ENCODE data around the gene C1orf105. TPM values are rescaled to one million over a fixed set of nuclear protein-coding genes. Genes with fewer than 3 reads are reported as not detected.

Gene C1orf105
- total and polyA plus RNA-seq, 2 donors from 2014 or later, result not detected

- no peaks in the 10 kb centered on the region for H3K9me3 ChIP-seq (ENCODE audit: control insufficient read depth in 2 of 3, insufficient read depth in 1 of 3, low read length in 3 of 3)
- no peaks in the 10 kb centered on the region for H3K27me3 ChIP-seq (ENCODE audit: control insufficient read depth, insufficient read depth, low read length)
- H3K9ac ChIP-seq (ENCODE audit: low read length in 3 of 3), result no peak overlapping the region
- no peak for TF ChIP-seq CTCF (IDR thresholded peaks at IDR 0.05; ENCODE audit: borderline replicate concordance, extremely low read depth, insufficient read depth)
- H3K36me3 ChIP-seq (ENCODE audit: control insufficient read depth in 2 of 3, insufficient read depth in 3 of 3, low read length in 3 of 3), result no peaks in the 10 kb centered on the region
- peaks cover 10 to 23% (median 14%) of the 10 kb centered on the region in 3 donors for H3K4me1 ChIP-seq (ENCODE audit: control insufficient read depth in 2 of 3, insufficient read depth in 2 of 3, low read depth in 1 of 3, low read length in 3 of 3)
- H3K4me3 ChIP-seq (ENCODE audit: low read length in 3 of 3), result no peak overlapping the region
- no peak for DNase-seq
- intact Hi-C loops (cut with DNase I), result no loop called here
- no peak overlapping the region for H3K27ac ChIP-seq (ENCODE audit: low read depth in 2 of 2, low read length in 2 of 2)
- no peak for FAIRE-seq
Observed at GRCh38 chr1:172391976-172392375, 28.5 kb upstream of the C1orf105 start.

GRCh38 chr1:172393354-172393753, 27.1 kb upstream of the C1orf105 start:
- TF ChIP-seq CTCF (IDR thresholded peaks at IDR 0.05; ENCODE audit: borderline replicate concordance, extremely low read depth, insufficient read depth), result no peak
- no peak for FAIRE-seq
- Histone ChIP-seq H3K27me3 (ENCODE audit: control insufficient read depth, insufficient read depth, low read length) (no peaks in the 10 kb centered on the region), H3K9me3 (ENCODE audit: control insufficient read depth in 2 of 3, insufficient read depth in 1 of 3, low read length in 3 of 3) (no peaks in the 10 kb centered on the region), H3K9ac (ENCODE audit: low read length in 3 of 3) (no peak overlapping the region), H3K4me1 (ENCODE audit: control insufficient read depth in 2 of 3, insufficient read depth in 2 of 3, low read depth in 1 of 3, low read length in 3 of 3) (peaks cover 10 to 23% (median 14%) of the 10 kb centered on the region in 3 donors), H3K36me3 (ENCODE audit: control insufficient read depth in 2 of 3, insufficient read depth in 3 of 3, low read length in 3 of 3) (no peaks in the 10 kb centered on the region), H3K27ac (ENCODE audit: low read depth in 2 of 2, low read length in 2 of 2) (no peak overlapping the region), H3K4me3 (ENCODE audit: low read length in 3 of 3) (no peak overlapping the region)
- DNase-seq, result no peak
- intact Hi-C loops (cut with DNase I), result no loop called here

- peaks cover 11 to 29% (median 14%) of the 10 kb centered on the region in 3 donors for H3K4me1 ChIP-seq (ENCODE audit: control insufficient read depth in 2 of 3, insufficient read depth in 2 of 3, low read depth in 1 of 3, low read length in 3 of 3)
- no peak for FAIRE-seq
- no peak for DNase-seq
Observed at GRCh38 chr1:172394141-172394751, 26.2 kb upstream of the C1orf105 start.

More at GRCh38 chr1:172394141-172394751, 26.2 kb upstream of the C1orf105 start:
- intact Hi-C loops (cut with DNase I), result no loop called here
- H3K27me3 ChIP-seq (ENCODE audit: control insufficient read depth, insufficient read depth, low read length), result no peaks in the 10 kb centered on the region
- H3K27ac ChIP-seq (ENCODE audit: low read depth in 2 of 2, low read length in 2 of 2), result peak overlapping the region in 1 of 2 donors; percentile 69
- H3K36me3 ChIP-seq (ENCODE audit: control insufficient read depth in 2 of 3, insufficient read depth in 3 of 3, low read length in 3 of 3), result no peaks in the 10 kb centered on the region
- H3K9me3 ChIP-seq (ENCODE audit: control insufficient read depth in 2 of 3, insufficient read depth in 1 of 3, low read length in 3 of 3), result no peaks in the 10 kb centered on the region
- H3K9ac ChIP-seq (ENCODE audit: low read length in 3 of 3), result no peak overlapping the region
- H3K4me3 ChIP-seq (ENCODE audit: low read length in 3 of 3), result peak overlapping the region in 1 of 3 donors; percentile 13
- TF ChIP-seq CTCF (IDR thresholded peaks at IDR 0.05; ENCODE audit: borderline replicate concordance, extremely low read depth, insufficient read depth), result no peak
